Mesenchymal stem cell (in vitro differentiated cells and primary cell): ENCODE data around the gene TNP2.

Source experiments
- DNase-seq: peaks from one replicate; pipeline ENCODE4 v3.0.0-alpha.2; 2013
- H2AFZ ChIP-seq: one replicate; pipeline ENCODE4 v1.6.1; 2013; ENCODE audit warnings: low read depth, mild to moderate bottlenecking, control low read depth, inconsistent platforms, low read length, moderate library complexity
- H2AK5ac ChIP-seq: 2 replicates; pipeline ENCODE4 v1.6.1; 2013; ENCODE audit warnings: low read length, moderate library complexity, mild to moderate bottlenecking, inconsistent platforms; ENCODE audit not compliant: severe bottlenecking
- H2BK120ac ChIP-seq: one replicate; pipeline ENCODE4 v1.6.1; 2013; ENCODE audit warnings: low read depth, mild to moderate bottlenecking, inconsistent platforms, low read length, moderate library complexity
- H2BK12ac ChIP-seq, 2 experiments: one replicate each; pipeline ENCODE4 v1.6.1; 2013; ENCODE audit warnings: inconsistent platforms in 2 of 2, low read length in 2 of 2, mild to moderate bottlenecking in 2 of 2, moderate library complexity in 2 of 2, control low read depth in 1 of 2
- H2BK15ac ChIP-seq: one replicate; pipeline ENCODE4 v1.6.1; 2013; ENCODE audit warnings: mild to moderate bottlenecking, low read depth, inconsistent platforms; ENCODE audit not compliant: poor library complexity, severe bottlenecking
- H2BK5ac ChIP-seq: 2 replicates; pipeline ENCODE4 v1.6.1; 2013; ENCODE audit warnings: low read depth, mild to moderate bottlenecking, low read length, control low read depth, inconsistent platforms; ENCODE audit not compliant: poor library complexity, severe bottlenecking
- H3K14ac ChIP-seq, 2 experiments: one replicate each; pipeline ENCODE4 v1.6.1; 2013; ENCODE audit warnings: inconsistent platforms in 2 of 2, low read length in 2 of 2, control low read depth in 1 of 2, mild to moderate bottlenecking in 1 of 2, moderate library complexity in 1 of 2
- H3K18ac ChIP-seq, 2 experiments: one replicate each; pipeline ENCODE4 v1.6.1; 2013; ENCODE audit warnings: inconsistent platforms in 2 of 2, low read length in 2 of 2, control low read depth in 1 of 2, low read depth in 1 of 2, mild to moderate bottlenecking in 1 of 2
- H3K23ac ChIP-seq, 2 experiments: one replicate each; pipeline ENCODE4 v1.6.1; 2013; ENCODE audit warnings: inconsistent platforms in 2 of 2, low read length in 2 of 2, mild to moderate bottlenecking in 2 of 2, moderate library complexity in 2 of 2, control low read depth in 1 of 2
- H3K27ac ChIP-seq: 2 replicates; pipeline ENCODE4 v1.5.1; 2013; ENCODE audit warnings: mild to moderate bottlenecking, moderate library complexity, low read length, control low read depth, inconsistent platforms; ENCODE audit not compliant: poor library complexity, severe bottlenecking
- H3K27me3 ChIP-seq, 2 experiments: 2 replicates each; pipeline versions ENCODE4 v1.6.1 to v1.7.0; 2013; ENCODE audit warnings: low read length in 2 of 2, mild to moderate bottlenecking in 2 of 2, moderate library complexity in 2 of 2, control low read depth in 1 of 2, inconsistent platforms in 1 of 2; ENCODE audit not compliant: control insufficient read depth in 1 of 2, insufficient read depth in 1 of 2
- H3K36me3 ChIP-seq, 2 experiments: 2 replicates each; pipeline versions ENCODE4 v1.6.1 to v1.7.0; 2013; ENCODE audit warnings: low read length in 2 of 2, control low read depth in 1 of 2, inconsistent platforms in 1 of 2, low read depth in 1 of 2, mild to moderate bottlenecking in 1 of 2; ENCODE audit not compliant: insufficient read depth in 2 of 2, control insufficient read depth in 1 of 2
- H3K4ac ChIP-seq, 2 experiments: one replicate each; pipeline ENCODE4 v1.6.1; 2013; ENCODE audit warnings: inconsistent platforms in 2 of 2, low read length in 2 of 2, mild to moderate bottlenecking in 2 of 2, moderate library complexity in 2 of 2, control low read depth in 1 of 2, low read depth in 1 of 2
- H3K4me1 ChIP-seq: 2 replicates; pipeline ENCODE4 v1.6.1; 2013; ENCODE audit warnings: low read depth, low read length, control low read depth; ENCODE audit not compliant: control insufficient read depth, insufficient read depth
- H3K4me2 ChIP-seq: 2 replicates; pipeline ENCODE4 v1.6.1; 2013; ENCODE audit warnings: low read length, mild to moderate bottlenecking, inconsistent platforms; ENCODE audit not compliant: poor library complexity, severe bottlenecking
- H3K4me3 ChIP-seq, 2 experiments: 2 replicates each; pipeline versions ENCODE4 v1.5.1 to v1.7.0; 2013; ENCODE audit warnings: low read length in 2 of 2, mild to moderate bottlenecking in 2 of 2, control low read depth in 1 of 2, low read depth in 1 of 2; ENCODE audit not compliant: insufficient read depth in 1 of 2
- H3K79me1 ChIP-seq: replicated peaks from 2 replicates; pipeline ENCODE4 v1.6.1; 2013; ENCODE audit warnings: mild to moderate bottlenecking, control low read depth, low read length, inconsistent platforms; ENCODE audit not compliant: poor library complexity, severe bottlenecking
- H3K9ac ChIP-seq: 2 replicates; pipeline ENCODE4 v1.7.0; 2013; ENCODE audit warnings: mild to moderate bottlenecking, low read length, moderate library complexity
- H3K9me3 ChIP-seq: 2 replicates; pipeline ENCODE4 v1.7.0; 2013; ENCODE audit warnings: mild to moderate bottlenecking, low read length; ENCODE audit not compliant: control insufficient read depth
- H4K8ac ChIP-seq: one replicate; pipeline ENCODE4 v1.6.1; 2013; ENCODE audit warnings: inconsistent platforms, mild to moderate bottlenecking, low read length, moderate library complexity
- H4K91ac ChIP-seq: one replicate; pipeline ENCODE4 v1.6.1; 2013; ENCODE audit warnings: mild to moderate bottlenecking, low read length, inconsistent platforms
- WGBS: methylation state at CpG from one replicate; pipeline ENCODE4 v1.1.7; 2013; ENCODE audit warnings: mixed read lengths; 5-methylcytosine and 5-hydroxymethylcytosine counted together

The TNP2 gene

DNA sequence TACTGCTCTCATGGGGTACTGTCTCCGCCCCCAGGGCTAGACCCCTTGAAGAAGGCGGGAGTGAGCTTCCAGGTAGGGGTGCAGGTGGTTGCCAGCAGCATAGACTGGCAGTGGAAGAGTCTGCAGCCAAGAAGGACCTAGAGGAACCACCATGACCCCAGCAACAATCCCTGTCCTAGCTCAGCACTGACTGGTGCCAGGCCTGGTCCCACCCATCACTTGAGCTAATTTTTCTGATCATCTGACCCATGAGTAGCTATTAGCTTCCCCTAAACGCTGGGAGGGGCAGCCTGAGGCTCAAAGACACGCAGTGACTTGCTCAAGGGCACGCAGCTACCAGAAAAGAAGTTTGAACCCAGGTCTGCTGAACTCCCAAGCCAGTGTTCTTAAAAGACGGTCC is 3.4 kb upstream of the TNP2 start:
- Histone ChIP-seq H3K4me1 (peaks cover 4% of the 10 kb centered on the region), H2AFZ (no peak overlapping the region), H3K14ac (no peak overlapping the region), H4K8ac (no peak overlapping the region), H2BK5ac (no peak overlapping the region), H2AK5ac (no peak overlapping the region), H3K36me3 (no peaks in the 10 kb centered on the region), H3K9ac (no peak overlapping the region), H2BK12ac (no peak overlapping the region), H3K4ac (no peak overlapping the region), H3K4me2 (no peak overlapping the region), H3K79me1 (no peaks in the 10 kb centered on the region), H3K9me3 (peaks cover 2% of the 10 kb centered on the region), H3K27me3 (peaks cover 3 to 28% of the 10 kb centered on the region in 2 experiments), H3K23ac (no peak overlapping the region), H2BK120ac (no peak overlapping the region), H3K4me3 (no peak overlapping the region), H3K27ac (no peak overlapping the region), H2BK15ac (peak overlapping the region; percentile 19), H3K18ac (no peak overlapping the region), H4K91ac (no peak overlapping the region)
- WGBS, result 87% methylated on average over 6 of the region's 6 CpGs
- DNase-seq, result no peak

DNA sequence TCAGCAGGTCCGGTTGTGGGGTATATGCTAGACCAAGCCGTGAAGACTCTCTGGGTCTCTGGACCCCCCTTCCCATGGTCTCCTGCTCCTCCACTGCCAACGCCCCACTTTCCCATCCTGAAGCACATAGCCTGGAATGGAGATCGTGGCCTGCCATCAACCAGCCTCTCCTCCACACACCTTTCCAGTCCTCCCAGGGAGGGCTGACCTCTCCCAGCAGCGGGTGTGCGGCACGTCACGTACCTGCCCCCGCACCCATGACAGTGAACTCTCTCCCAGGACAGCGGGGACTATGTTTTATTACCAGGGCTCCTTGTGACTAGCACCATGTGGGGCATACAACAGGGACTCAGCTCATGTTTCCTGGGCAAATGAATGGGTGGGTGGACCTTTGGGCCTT is 2.5 kb upstream of the TNP2 start:
- Histone ChIP-seq H3K23ac (no peak overlapping the region), H3K4ac (no peak overlapping the region), H2BK15ac (no peak overlapping the region), H3K36me3 (no peaks in the 10 kb centered on the region), H4K91ac (no peak overlapping the region), H3K14ac (no peak overlapping the region), H3K4me3 (no peak overlapping the region), H3K9me3 (no peaks in the 10 kb centered on the region), H3K27ac (no peak overlapping the region), H3K18ac (no peak overlapping the region), H2BK5ac (no peak overlapping the region), H2BK12ac (no peak overlapping the region), H3K9ac (no peak overlapping the region), H3K79me1 (no peaks in the 10 kb centered on the region), H4K8ac (no peak overlapping the region), H3K4me1 (peaks cover 4% of the 10 kb centered on the region), H2BK120ac (no peak overlapping the region), H3K27me3 (peaks cover 0 to 25% of the 10 kb centered on the region in 2 experiments), H2AK5ac (no peak overlapping the region), H2AFZ (no peak overlapping the region), H3K4me2 (no peak overlapping the region)
- WGBS, result 95% methylated on average over 10 of the region's 10 CpGs
- no peak for DNase-seq

DNA sequence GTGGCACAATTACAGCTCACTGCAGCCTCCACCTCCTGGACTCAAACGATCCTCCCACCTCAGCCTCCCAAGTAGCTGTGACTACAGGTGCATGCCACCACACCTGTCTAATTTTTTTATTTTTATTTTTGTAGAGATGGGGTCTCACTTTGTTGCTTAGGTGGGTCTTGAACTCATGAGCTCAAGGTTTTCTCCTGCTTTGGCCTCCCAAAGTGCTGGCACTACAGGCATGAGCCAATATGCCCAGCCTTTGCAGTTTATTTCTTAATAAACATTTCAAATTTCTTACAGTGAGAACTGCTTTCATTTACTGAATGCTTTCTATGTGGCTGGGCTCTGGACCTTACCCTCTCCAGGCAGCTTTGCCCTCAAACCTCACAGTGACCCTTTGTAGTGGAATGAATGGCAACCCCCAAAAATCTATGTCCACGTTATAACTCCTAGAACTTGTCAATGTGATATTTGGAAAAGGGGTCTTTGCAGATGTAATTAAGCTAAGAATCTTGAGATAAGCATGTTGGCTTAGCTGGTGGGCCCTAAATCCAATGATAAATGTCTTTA is 1.6 kb upstream of the TNP2 start:
- H3K9ac ChIP-seq, result no peak overlapping the region
- no peak overlapping the region for H3K4me3 ChIP-seq
- peaks cover 0 to 26% of the 10 kb centered on the region in 2 experiments for H3K27me3 ChIP-seq
- H3K27ac ChIP-seq, result no peak overlapping the region
- H4K91ac ChIP-seq, result no peak overlapping the region
- no peak overlapping the region for H2BK5ac ChIP-seq
- H2AK5ac ChIP-seq, result no peak overlapping the region
- no peak overlapping the region for H3K4me2 ChIP-seq
- DNase-seq, result no peak
- H3K14ac ChIP-seq, result no peak overlapping the region
- H2BK12ac ChIP-seq, result no peak overlapping the region
- no peak overlapping the region for H2BK120ac ChIP-seq
- no peak overlapping the region for H3K23ac ChIP-seq
- H3K36me3 ChIP-seq, result no peaks in the 10 kb centered on the region
- H4K8ac ChIP-seq, result no peak overlapping the region
- no peaks in the 10 kb centered on the region for H3K9me3 ChIP-seq
- 71% methylated on average over 1 of the region's 2 CpGs for WGBS
- H3K79me1 ChIP-seq, result no peaks in the 10 kb centered on the region
- no peak overlapping the region for H3K4ac ChIP-seq
- H3K18ac ChIP-seq, result no peak overlapping the region
- no peak overlapping the region for H2AFZ ChIP-seq
- no peak overlapping the region for H2BK15ac ChIP-seq
- peaks cover 4% of the 10 kb centered on the region for H3K4me1 ChIP-seq

DNA sequence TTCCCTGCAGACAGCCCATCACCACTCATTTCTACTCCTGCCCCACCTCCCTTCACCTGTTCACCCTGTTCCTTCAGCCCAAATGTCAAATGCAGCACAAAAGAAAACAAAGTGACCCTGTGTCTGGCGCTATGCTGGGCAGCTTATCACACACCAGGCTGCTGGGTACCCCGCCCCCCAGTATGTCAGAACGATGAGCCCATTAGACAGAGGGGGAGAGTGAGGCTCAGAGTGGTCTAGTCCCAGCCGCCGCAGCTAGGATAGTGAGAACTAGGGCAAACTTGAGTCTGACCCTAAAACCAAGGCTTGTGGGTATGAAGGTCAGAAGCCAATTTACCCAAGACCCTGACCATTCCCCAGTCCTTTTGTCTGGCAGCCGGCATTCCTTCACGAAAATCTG is 4.0 kb downstream of the TNP2 start:
- Histone ChIP-seq H3K79me1 (no peaks in the 10 kb centered on the region), H3K4me2 (no peak overlapping the region), H3K4me3 (no peak overlapping the region), H3K14ac (no peak overlapping the region), H3K23ac (no peak overlapping the region), H2AK5ac (no peak overlapping the region), H4K8ac (no peak overlapping the region), H2BK120ac (no peak overlapping the region), H2BK12ac (no peak overlapping the region), H3K4me1 (peaks cover 3% of the 10 kb centered on the region), H4K91ac (no peak overlapping the region), H2BK15ac (no peak overlapping the region), H3K9ac (no peak overlapping the region), H3K4ac (no peak overlapping the region), H3K9me3 (no peaks in the 10 kb centered on the region), H3K18ac (no peak overlapping the region), H3K27ac (no peak overlapping the region), H2BK5ac (no peak overlapping the region), H2AFZ (no peak overlapping the region), H3K27me3 (peaks cover 0 to 27% of the 10 kb centered on the region in 2 experiments), H3K36me3 (no peaks in the 10 kb centered on the region)
- no peak for DNase-seq
- 90% methylated on average over 7 of the region's 7 CpGs for WGBS
